Measurements from ENCODE around the gene SV2C. TPM values are rescaled to one million over a fixed set of nuclear protein-coding genes. Genes with fewer than 3 reads are reported as not detected.
A peak's percentile ranks its signal among the peaks of the same experiment; 100 is the strongest.

The SV2C gene
- total and polyA plus RNA-seq, 2 of the 13 experiments (the other 11 are each of a cell fraction or from before 2014, with no cell fraction given), result not detected

DNA sequence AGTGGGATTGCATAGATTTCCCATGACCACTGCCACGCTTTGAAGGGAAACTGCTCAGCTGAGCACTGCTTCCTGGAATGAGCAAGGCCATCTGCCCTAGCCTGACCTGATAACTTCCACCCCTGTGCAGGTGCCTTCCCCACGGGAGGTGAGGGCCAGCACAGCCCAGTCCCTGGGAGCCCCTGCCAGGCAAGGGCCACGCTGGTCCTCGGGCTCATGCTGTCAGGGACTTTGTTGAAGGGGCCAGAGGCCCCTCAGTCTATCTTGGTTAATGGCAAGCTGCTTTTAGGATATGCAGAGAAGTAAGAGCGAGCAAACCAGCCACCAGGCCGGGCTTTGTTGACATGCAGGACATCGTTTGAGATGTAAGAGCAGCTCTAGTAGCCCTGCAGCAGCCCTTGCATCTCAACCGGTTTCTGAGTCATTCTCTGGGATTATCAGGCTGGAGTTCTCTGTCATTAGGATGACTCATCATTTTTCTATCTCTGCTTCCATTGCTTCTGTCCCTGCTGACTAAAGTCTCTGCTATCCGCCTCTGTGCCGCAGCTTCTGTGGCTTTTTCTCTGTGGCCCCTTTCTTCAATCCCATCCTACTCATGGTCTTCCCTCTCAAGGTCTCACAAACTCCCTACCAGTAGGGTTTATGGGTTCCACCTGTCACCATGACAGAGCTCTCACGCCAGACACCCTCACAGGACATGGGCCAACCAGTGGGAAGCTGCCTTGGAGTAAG, 289.3 kb downstream of the SV2C start (continued):
- TF ChIP-seq, protein P1, sequence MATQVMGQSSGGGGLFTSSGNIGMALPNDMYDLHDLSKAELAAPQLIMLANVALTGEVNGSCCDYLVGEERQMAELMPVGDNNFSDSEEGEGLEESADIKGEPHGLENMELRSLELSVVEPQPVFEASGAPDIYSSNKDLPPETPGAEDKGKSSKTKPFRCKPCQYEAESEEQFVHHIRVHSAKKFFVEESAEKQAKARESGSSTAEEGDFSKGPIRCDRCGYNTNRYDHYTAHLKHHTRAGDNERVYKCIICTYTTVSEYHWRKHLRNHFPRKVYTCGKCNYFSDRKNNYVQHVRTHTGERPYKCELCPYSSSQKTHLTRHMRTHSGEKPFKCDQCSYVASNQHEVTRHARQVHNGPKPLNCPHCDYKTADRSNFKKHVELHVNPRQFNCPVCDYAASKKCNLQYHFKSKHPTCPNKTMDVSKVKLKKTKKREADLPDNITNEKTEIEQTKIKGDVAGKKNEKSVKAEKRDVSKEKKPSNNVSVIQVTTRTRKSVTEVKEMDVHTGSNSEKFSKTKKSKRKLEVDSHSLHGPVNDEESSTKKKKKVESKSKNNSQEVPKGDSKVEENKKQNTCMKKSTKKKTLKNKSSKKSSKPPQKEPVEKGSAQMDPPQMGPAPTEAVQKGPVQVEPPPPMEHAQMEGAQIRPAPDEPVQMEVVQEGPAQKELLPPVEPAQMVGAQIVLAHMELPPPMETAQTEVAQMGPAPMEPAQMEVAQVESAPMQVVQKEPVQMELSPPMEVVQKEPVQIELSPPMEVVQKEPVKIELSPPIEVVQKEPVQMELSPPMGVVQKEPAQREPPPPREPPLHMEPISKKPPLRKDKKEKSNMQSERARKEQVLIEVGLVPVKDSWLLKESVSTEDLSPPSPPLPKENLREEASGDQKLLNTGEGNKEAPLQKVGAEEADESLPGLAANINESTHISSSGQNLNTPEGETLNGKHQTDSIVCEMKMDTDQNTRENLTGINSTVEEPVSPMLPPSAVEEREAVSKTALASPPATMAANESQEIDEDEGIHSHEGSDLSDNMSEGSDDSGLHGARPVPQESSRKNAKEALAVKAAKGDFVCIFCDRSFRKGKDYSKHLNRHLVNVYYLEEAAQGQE (IDR thresholded peaks at IDR 0.05; ENCODE audit: borderline replicate concordance in 1 of 2, low read depth in 1 of 2, low read length in 2 of 2), result no peak
- no peak for TF ChIP-seq ZNF564 (CRISPR knock-in tag; IDR thresholded peaks at IDR 0.05)
- 0 out of 2 replicates have a peak, but pooled peaks have one; percentile 57 for TF ChIP-seq EHMT2 (IDR thresholded peaks at IDR 0.05; ENCODE audit: borderline replicate concordance, low read depth, low read length)
- 0 out of 2 replicates have a peak, but pooled peaks have one; percentile 32 for TF ChIP-seq ZBTB4 (CRISPR knock-in tag; IDR thresholded peaks at IDR 0.05; ENCODE audit: borderline replicate concordance)
- no peak for TF ChIP-seq SMYD3 (CRISPR knock-in tag; IDR thresholded peaks at IDR 0.05)
- TF ChIP-seq ZFYVE20 (CRISPR knock-in tag; IDR thresholded peaks at IDR 0.05; ENCODE audit: borderline replicate concordance, low read depth), result no peak
- no peak for TF ChIP-seq ZNF263 (CRISPR knock-in tag; IDR thresholded peaks at IDR 0.05)
- TF ChIP-seq AFF4 (CRISPR knock-in tag; IDR thresholded peaks at IDR 0.05), result no peak
- TF ChIP-seq ZNF337 (CRISPR knock-in tag; IDR thresholded peaks at IDR 0.05; ENCODE audit: borderline replicate concordance, low read depth), result no peak
- TF ChIP-seq, protein P2, sequence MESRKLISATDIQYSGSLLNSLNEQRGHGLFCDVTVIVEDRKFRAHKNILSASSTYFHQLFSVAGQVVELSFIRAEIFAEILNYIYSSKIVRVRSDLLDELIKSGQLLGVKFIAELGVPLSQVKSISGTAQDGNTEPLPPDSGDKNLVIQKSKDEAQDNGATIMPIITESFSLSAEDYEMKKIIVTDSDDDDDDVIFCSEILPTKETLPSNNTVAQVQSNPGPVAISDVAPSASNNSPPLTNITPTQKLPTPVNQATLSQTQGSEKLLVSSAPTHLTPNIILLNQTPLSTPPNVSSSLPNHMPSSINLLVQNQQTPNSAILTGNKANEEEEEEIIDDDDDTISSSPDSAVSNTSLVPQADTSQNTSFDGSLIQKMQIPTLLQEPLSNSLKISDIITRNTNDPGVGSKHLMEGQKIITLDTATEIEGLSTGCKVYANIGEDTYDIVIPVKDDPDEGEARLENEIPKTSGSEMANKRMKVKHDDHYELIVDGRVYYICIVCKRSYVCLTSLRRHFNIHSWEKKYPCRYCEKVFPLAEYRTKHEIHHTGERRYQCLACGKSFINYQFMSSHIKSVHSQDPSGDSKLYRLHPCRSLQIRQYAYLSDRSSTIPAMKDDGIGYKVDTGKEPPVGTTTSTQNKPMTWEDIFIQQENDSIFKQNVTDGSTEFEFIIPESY (CRISPR knock-in tag; IDR thresholded peaks at IDR 0.05), result no peak
- 0 out of 2 replicates have a peak, but pooled peaks have one; percentile 7 for TF ChIP-seq SALL1 (CRISPR knock-in tag; IDR thresholded peaks at IDR 0.05)
- no peak for TF ChIP-seq TARDBP (CRISPR knock-in tag; IDR thresholded peaks at IDR 0.05)
